Activated CD8-positive, alpha-beta T cell treated with anti-CD3 and anti-CD28 coated beads for 36 hours (primary cell): ENCODE measurements around the gene FOXK2. TPM values are rescaled to one million over a fixed set of nuclear protein-coding genes. Genes with fewer than 3 reads are reported as not detected.

Experiments
- ATAC-seq: fragments of 200-7000 bp; cut with Tn5 transposase; one replicate; pipeline ENCODE4 v1.10.0; 2021; ENCODE audit warnings: mild to moderate bottlenecking, moderate library complexity
- CTCF ChIA-PET: fragments of 350-600 bp; sonication (Branson Sonifier 250); formaldehyde crosslinking; loops from one replicate; lab custom pipeline; 2021; ENCODE audit warnings: antibody characterized with exemption; lab: Charles Lee
- POLR2A ChIA-PET: fragments of 350-600 bp; sonication (Branson Sonifier 250); formaldehyde crosslinking; loops from one replicate; lab custom pipeline; 2021; ENCODE audit warnings: antibody characterized with exemption; lab: Charles Lee
- DNase-seq: peaks from one replicate; pipeline ENCODE4 v3.0.0-alpha.2; 2020
- H3K27ac Mint-ChIP-seq: one replicate; pipeline ENCODE4 v1.8.0; 2021; ENCODE audit warnings: mild to moderate bottlenecking, mixed read lengths
- H3K27me3 Mint-ChIP-seq: one replicate; pipeline ENCODE4 v1.8.0; 2021; ENCODE audit warnings: mixed read lengths
- H3K36me3 Mint-ChIP-seq: one replicate; pipeline ENCODE4 v1.8.0; 2021; ENCODE audit warnings: low read depth, mixed read lengths
- H3K4me1 Mint-ChIP-seq: one replicate; pipeline ENCODE4 v1.8.0; 2021; ENCODE audit warnings: low read depth, mixed read lengths
- H3K4me3 Mint-ChIP-seq: one replicate; pipeline ENCODE4 v1.8.0; 2021; ENCODE audit warnings: mild to moderate bottlenecking, moderate library complexity, mixed read lengths
- H3K9me3 Mint-ChIP-seq: one replicate; pipeline ENCODE4 v1.8.0; 2021; ENCODE audit warnings: mixed read lengths
- intact Hi-C: fragments of 100-400 bp; cut with micrococcal nuclease; formaldehyde crosslinking; loops from one replicate; pipeline ENCODE4 v1.10.0; 2022
- total RNA-seq, 2 experiments: library from RNA; stranded (reverse); gene quantifications; one replicate each; pipeline ENCODE4 v1.2.3, GENCODE V29; 2021
- TF ChIP-seq, protein P1 (sequence below): fragments of 200-600 bp; IDR thresholded peaks from one replicate; pipeline ENCODE4 v1.8.0; 2022; ENCODE audit warnings: antibody characterized with exemption, mild to moderate bottlenecking

FOXK2 gene
- total RNA-seq, 2 experiments from 2014 or later: 55.6 to 59.5 TPM

DNA sequence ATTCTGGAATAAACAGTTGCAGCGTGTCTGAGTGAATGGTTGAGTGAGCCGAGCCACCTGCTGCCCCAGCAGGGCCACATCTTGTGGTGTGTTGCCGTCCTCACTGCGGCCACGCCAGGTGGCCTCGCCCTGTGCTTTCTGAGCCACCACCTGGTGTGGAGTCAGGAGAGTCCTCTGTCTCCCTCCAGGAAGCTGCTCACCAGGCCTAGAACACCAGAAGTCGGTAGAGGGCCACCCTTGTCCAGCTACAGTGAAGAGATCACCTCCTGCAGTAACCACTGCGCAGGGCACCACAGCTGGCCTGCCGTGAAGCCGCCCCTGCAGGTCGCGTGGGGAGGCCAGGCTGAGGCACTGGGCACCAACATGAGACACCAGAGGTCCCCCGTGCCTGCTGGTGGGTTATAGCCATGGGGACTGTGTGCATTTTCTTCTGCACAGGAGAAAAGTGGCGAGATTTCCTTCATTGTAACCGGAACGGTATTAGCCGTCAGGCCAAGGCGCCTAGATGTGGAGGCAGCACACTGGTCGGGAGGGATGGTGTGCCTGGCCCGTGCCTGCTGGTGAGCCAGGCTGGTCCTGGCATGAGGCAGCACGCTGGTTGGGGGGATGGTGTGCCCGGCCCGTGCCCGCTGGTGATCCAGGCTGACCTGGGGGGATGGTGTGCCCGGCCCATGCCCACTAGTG, 28.9 kb upstream of the FOXK2 start:
- H3K9me3 Mint-ChIP-seq: no peaks in the 10 kb centered on the region
- H3K4me1 Mint-ChIP-seq: peaks cover 14% of the 10 kb centered on the region
- no peak for DNase-seq
- peaks cover 5% of the 10 kb centered on the region for H3K36me3 Mint-ChIP-seq
- ATAC-seq: no peak
- CTCF ChIA-PET: no interaction called here
- no peak overlapping the region for H3K4me3 Mint-ChIP-seq
- H3K27me3 Mint-ChIP-seq: no peaks in the 10 kb centered on the region
- POLR2A ChIA-PET: no interaction called here
- intact Hi-C loops: loop anchor here (10.0 kb wide), 1 partner anchor 64 kb away; no protein-coding TSS in a partner anchor
- TF ChIP-seq, protein P1, sequence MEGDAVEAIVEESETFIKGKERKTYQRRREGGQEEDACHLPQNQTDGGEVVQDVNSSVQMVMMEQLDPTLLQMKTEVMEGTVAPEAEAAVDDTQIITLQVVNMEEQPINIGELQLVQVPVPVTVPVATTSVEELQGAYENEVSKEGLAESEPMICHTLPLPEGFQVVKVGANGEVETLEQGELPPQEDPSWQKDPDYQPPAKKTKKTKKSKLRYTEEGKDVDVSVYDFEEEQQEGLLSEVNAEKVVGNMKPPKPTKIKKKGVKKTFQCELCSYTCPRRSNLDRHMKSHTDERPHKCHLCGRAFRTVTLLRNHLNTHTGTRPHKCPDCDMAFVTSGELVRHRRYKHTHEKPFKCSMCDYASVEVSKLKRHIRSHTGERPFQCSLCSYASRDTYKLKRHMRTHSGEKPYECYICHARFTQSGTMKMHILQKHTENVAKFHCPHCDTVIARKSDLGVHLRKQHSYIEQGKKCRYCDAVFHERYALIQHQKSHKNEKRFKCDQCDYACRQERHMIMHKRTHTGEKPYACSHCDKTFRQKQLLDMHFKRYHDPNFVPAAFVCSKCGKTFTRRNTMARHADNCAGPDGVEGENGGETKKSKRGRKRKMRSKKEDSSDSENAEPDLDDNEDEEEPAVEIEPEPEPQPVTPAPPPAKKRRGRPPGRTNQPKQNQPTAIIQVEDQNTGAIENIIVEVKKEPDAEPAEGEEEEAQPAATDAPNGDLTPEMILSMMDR: no peak
- no peak overlapping the region for H3K27ac Mint-ChIP-seq

DNA sequence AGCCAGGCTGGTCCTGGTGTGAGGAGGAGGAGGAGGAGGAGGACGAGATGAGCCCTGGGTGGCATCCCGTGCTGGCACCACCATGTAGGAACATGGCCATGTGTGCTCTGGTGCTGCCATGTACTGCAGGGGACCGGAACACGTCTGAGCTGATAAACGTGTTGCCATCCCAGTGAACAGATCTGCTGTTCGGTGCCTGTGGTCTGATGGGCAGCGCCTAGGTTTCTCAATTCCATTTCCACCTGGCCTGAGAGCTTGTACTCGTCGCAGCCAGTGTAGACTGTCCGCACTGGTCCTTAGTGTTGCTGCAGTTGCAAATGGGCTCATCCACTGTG, 28.4 kb upstream of the FOXK2 start:
- Mint-ChIP-seq H3K27me3 (no peaks in the 10 kb centered on the region), H3K36me3 (peaks cover 2% of the 10 kb centered on the region), H3K4me1 (peaks cover 11% of the 10 kb centered on the region), H3K4me3 (no peak overlapping the region), H3K27ac (no peak overlapping the region), H3K9me3 (no peaks in the 10 kb centered on the region)
- no peak for ATAC-seq
- ChIA-PET POLR2A (no interaction called here), CTCF (interaction anchor here (0.8 kb wide), 1 partner anchor 67 kb away, joined by 3 read pairs; no protein-coding TSS in a partner anchor)
- TF ChIP-seq, protein P1: no peak
- no peak for DNase-seq
- intact Hi-C loops: loop anchor here (10.0 kb wide), 1 partner anchor 64 kb away; no protein-coding TSS in a partner anchor

DNA sequence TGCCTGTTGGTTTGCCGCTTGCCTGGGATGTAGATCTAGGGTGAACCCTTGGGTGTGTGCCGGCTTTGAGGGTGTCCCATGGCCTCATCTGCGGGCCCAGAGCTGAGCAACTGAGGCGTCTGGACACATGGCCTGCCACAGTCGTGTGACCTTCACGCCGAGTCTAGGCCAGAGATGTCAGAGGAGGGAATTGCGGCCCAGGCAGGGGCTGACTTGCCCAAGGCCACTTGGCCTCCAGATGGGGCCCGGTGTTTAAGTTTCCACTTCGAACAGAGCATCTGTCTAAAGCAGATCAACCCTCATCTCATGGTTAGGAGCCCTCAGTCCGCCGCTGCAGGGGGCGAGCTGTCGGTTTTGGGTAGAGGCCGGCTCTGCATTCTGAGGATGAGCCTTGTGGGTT, 28.0 kb upstream of the FOXK2 start:
- POLR2A ChIA-PET: interaction anchor here (0.6 to 1.0 kb wide), 3 partner anchors 12 to 234 kb away, joined by 3 to 5 read pairs (median 4); no protein-coding TSS in a partner anchor
- H3K36me3 Mint-ChIP-seq: no peaks in the 10 kb centered on the region
- CTCF ChIA-PET: interaction anchor here (0.8 kb wide), 1 partner anchor 67 kb away, joined by 3 read pairs; no protein-coding TSS in a partner anchor
- H3K27ac Mint-ChIP-seq: no peak overlapping the region
- no peak for DNase-seq
- ATAC-seq: no peak
- H3K4me3 Mint-ChIP-seq: no peak overlapping the region
- H3K27me3 Mint-ChIP-seq: no peaks in the 10 kb centered on the region
- no peaks in the 10 kb centered on the region for H3K9me3 Mint-ChIP-seq
- TF ChIP-seq, protein P1: no peak
- intact Hi-C loops: loop anchor here (10.0 kb wide), 1 partner anchor 63 kb away; no protein-coding TSS in a partner anchor
- peaks cover 8% of the 10 kb centered on the region for H3K4me1 Mint-ChIP-seq

DNA sequence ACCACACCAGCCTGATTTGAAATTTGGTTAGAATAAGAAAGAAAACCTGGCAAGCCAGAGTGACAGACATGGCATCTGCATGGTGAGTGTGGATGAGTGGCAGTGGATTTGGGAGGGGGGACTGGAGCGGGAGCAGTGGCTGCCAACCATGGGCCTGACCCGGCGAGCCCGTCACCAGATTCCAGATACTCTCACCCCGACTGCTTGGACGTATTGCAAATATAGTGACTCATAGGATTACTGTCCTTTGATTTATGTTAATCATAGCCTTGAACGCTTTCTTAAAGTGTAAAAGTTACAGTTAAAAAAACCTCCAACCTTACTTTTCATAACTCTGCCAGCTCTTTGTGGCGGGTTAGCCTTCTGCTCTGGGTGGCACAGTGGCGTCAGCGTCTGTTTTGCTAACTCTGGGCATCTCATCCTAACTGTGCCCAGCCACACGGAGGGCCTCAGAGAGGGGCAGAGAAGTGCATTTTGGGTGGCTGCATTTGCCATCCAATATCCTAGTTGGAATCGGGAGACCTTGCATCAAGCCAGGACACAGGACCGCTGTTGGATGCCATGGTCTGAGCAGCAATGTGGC, 26.8 kb upstream of the FOXK2 start:
- Mint-ChIP-seq H3K36me3 (no peaks in the 10 kb centered on the region), H3K4me1 (peaks cover 10% of the 10 kb centered on the region), H3K9me3 (no peaks in the 10 kb centered on the region), H3K27ac (no peak overlapping the region), H3K27me3 (no peaks in the 10 kb centered on the region), H3K4me3 (no peak overlapping the region)
- CTCF ChIA-PET: interaction anchor here (0.7 to 1.1 kb wide), 3 partner anchors 35 to 462 kb away, joined by 3 read pairs; no protein-coding TSS in a partner anchor
- DNase-seq (no peak), ATAC-seq (no peak)
- POLR2A ChIA-PET: interaction anchor here (1.0 kb wide), 1 partner anchor 13 kb away, joined by 4 read pairs; no protein-coding TSS in a partner anchor
- intact Hi-C loops: loop anchor here (10.0 kb wide), 1 partner anchor 62 kb away; no protein-coding TSS in a partner anchor
- TF ChIP-seq, protein P1: no peak
